ENCODE data around the gene CYTL1.
"Not testable (repeated sequence)": the region's sequence is repeated elsewhere in the genome, so short reads cannot be mapped to it uniquely, and the experiment has no call there.

DNA sequence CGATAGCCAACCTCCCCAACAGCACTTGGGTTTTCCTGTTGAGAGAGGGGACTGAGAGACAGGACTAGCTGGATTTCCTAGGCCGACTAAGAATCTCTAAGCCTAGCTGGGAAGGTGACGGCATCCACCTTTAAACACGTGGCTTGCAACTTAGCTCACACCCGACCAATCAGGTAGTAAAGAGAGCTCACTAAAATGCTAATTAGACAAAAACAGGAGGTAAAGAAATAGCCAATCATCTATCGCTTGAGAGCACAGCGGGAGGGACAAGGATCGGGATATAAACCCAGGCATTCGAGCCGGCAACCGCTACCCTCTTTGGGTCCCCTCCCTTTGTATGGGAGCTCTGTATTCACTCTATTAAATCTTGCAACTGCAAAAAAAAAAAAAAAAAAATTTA lies 12.3 kb downstream of the CYTL1 start:
- TF ChIP-seq POLR2A (conservative IDR thresholded peaks at IDR 0.05); TAF1 (IDR thresholded peaks at IDR 0.05; ENCODE audit: control insufficient read depth, extremely low read depth, insufficient read depth, low read length, severe bottlenecking); NR2C1 (IDR thresholded peaks at IDR 0.05); NR2C1 (tag; IDR thresholded peaks at IDR 0.05); PPARD (CRISPR knock-in tag; IDR thresholded peaks at IDR 0.05); GATA2 (CRISPR knock-in tag; IDR thresholded peaks at IDR 0.05); SMARCB1 (IDR thresholded peaks at IDR 0.05; ENCODE audit: insufficient read length, low read depth); GATAD2B (IDR thresholded peaks at IDR 0.05; ENCODE audit: borderline replicate concordance); ZBTB7A (IDR thresholded peaks at IDR 0.05; ENCODE audit: borderline replicate concordance, control insufficient read depth, low read depth, low read length); ZC3H11A (IDR thresholded peaks at IDR 0.05; ENCODE audit: low read depth, low read length); SAFB (IDR thresholded peaks at IDR 0.05; ENCODE audit: borderline replicate concordance, low read depth, low read length); NUFIP1 (IDR thresholded peaks at IDR 0.05; ENCODE audit: partially characterized antibody): not testable (repeated sequence)
- TF ChIP-seq, protein P1, sequence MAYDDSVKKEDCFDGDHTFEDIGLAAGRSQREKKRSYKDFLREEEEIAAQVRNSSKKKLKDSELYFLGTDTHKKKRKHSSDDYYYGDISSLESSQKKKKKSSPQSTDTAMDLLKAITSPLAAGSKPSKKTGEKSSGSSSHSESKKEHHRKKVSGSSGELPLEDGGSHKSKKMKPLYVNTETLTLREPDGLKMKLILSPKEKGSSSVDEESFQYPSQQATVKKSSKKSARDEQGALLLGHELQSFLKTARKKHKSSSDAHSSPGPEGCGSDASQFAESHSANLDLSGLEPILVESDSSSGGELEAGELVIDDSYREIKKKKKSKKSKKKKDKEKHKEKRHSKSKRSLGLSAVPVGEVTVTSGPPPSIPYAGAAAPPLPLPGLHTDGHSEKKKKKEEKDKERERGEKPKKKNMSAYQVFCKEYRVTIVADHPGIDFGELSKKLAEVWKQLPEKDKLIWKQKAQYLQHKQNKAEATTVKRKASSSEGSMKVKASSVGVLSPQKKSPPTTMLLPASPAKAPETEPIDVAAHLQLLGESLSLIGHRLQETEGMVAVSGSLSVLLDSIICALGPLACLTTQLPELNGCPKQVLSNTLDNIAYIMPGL (CRISPR knock-in tag; IDR thresholded peaks at IDR 0.05), result not testable (repeated sequence)
- TF ChIP-seq, protein P2, sequence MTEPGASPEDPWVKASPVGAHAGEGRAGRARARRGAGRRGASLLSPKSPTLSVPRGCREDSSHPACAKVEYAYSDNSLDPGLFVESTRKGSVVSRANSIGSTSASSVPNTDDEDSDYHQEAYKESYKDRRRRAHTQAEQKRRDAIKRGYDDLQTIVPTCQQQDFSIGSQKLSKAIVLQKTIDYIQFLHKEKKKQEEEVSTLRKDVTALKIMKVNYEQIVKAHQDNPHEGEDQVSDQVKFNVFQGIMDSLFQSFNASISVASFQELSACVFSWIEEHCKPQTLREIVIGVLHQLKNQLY (CRISPR knock-in tag; conservative IDR thresholded peaks at IDR 0.05), result not testable (repeated sequence)
- TF ChIP-seq, protein P3, sequence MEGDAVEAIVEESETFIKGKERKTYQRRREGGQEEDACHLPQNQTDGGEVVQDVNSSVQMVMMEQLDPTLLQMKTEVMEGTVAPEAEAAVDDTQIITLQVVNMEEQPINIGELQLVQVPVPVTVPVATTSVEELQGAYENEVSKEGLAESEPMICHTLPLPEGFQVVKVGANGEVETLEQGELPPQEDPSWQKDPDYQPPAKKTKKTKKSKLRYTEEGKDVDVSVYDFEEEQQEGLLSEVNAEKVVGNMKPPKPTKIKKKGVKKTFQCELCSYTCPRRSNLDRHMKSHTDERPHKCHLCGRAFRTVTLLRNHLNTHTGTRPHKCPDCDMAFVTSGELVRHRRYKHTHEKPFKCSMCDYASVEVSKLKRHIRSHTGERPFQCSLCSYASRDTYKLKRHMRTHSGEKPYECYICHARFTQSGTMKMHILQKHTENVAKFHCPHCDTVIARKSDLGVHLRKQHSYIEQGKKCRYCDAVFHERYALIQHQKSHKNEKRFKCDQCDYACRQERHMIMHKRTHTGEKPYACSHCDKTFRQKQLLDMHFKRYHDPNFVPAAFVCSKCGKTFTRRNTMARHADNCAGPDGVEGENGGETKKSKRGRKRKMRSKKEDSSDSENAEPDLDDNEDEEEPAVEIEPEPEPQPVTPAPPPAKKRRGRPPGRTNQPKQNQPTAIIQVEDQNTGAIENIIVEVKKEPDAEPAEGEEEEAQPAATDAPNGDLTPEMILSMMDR (IDR thresholded peaks at IDR 0.05 in 2 of 3, conservative IDR thresholded peaks at IDR 0.05 in 1 of 3; ENCODE audit: insufficient read depth in 2 of 3, low read depth in 1 of 3, low read length in 3 of 3), result not testable (repeated sequence)
